ENCODE measurements around the gene DSG3.

DSG3 gene

DNA sequence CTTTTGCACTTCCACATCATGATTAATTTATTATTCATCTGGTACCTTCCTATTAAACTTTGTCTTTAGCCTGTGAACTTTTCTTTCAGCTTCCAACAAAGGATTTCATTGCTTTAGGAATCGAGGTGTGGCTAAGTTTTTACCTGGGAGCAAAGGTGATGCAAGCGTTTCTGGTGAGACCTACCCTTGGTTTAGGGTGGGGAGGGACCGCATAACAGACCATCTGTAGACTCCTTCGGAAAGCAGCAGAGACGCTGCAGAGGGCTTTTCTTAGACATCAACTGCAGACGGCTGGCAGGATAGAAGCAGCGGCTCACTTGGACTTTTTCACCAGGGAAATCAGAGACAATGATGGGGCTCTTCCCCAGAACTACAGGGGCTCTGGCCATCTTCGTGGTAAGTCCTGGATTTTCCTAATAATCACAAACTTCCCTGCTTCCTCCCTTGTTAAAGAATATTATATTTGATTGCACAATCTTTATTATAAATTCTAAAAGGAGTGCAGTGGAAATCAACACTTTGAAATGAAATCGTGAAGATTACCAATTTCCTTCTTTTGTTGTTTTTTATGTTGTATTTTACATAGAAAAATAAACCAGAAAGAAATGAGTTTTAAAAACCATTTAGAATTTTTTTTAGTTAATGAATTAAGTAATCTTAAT, at the start of gene DSG3:
TSS of gene DSG3 (plus strand) at position 212 of the 662 bp plus-strand sequence. CDS start at position 349, 137 bp downstream.
- in situ Hi-C loops (cut with MboI; ENCODE audit: low sequenced_read_pairs) = no loop called here

GRCh38 chr18:31398191-31398590, 49.4 kb upstream of the DSG3 start:
- in situ Hi-C loops (cut with MboI; ENCODE audit: low sequenced_read_pairs) = no loop called here

- in situ Hi-C loops (cut with MboI; ENCODE audit: low sequenced_read_pairs) = no loop called here
Measured at GRCh38 chr18:31399306-31400032, 48.1 kb upstream of the DSG3 start.

DNA sequence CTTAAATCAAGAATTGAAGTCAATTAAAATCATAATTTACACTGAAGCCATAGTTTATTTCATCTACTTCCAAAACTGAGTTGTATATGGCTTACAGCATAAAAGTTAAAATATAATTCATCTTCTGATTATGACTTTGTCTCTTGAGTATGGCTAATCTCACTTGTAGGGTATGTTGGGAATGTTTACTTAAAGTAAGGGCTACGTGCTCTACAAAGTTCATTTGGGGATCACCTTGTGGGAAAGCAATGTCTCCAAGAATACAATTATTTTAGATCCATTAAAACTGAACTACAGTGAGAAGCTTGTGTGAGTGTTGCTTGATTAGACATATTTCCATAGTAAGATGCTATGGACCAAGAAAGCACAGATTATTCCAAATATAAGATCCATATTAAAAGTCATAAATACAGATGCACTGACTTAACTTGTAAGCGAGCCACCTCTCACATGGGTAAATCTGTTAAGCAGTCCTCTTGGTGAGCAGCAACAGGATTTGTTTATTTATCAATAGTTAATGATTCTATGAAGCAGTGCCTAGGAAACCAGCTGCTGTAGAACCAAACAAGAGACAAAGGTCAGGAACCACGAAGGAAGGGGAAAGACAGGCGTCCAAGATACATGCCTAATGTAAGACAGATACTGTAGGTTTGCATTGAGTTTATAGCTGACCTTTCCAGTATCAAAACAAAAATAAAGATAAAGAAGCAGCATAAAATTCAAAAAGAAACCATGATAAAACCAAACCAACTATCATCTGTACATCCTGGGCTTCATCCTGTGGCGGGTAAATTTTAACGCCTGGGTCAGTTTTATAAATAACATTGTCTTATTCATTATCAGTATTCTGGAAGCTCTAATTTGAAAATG, 46.1 kb upstream of the DSG3 start:
- in situ Hi-C loops (cut with MboI; ENCODE audit: low sequenced_read_pairs) = no loop called here

DNA sequence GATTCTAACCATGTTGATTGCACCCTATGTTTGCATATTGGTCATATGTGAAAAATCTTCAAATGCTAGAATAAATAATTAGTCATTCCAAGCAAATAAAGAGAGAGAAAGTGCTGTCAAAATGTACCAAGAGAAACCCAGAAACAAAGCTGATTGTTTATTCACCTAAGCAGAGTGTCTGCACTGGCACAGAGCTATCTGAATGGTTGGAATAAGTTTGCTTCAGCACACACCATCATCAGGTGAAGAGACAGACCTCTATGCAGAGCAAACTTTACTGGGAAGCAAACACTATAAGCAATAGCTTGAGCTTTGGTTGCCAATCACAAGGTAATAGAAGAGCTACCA, 45.5 kb upstream of the DSG3 start:
- in situ Hi-C loops (cut with MboI; ENCODE audit: low sequenced_read_pairs) = no loop called here

DNA sequence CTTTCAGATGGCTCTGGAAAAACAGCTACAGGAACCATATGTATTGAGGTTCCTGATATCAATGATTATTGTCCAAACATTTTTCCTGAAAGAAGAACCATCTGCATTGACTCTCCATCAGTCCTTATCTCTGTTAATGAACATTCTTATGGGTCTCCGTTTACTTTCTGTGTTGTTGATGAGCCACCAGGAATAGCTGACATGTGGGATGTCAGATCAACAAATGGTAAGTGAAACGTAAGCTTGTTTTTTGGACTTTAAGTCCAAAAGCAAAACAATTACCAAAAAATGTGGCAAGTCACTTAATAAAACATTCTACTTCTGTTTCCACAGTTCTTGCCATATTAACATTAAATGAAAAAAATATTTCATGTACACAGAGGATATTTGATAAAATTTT, 44.1 kb upstream of the DSG3 start:
- in situ Hi-C loops (cut with MboI; ENCODE audit: low sequenced_read_pairs) = no loop called here

- in situ Hi-C loops (cut with MboI; ENCODE audit: low sequenced_read_pairs) = no loop called here
Measured at GRCh38 chr18:31407649-31408048, 39.9 kb upstream of the DSG3 start.

DNA sequence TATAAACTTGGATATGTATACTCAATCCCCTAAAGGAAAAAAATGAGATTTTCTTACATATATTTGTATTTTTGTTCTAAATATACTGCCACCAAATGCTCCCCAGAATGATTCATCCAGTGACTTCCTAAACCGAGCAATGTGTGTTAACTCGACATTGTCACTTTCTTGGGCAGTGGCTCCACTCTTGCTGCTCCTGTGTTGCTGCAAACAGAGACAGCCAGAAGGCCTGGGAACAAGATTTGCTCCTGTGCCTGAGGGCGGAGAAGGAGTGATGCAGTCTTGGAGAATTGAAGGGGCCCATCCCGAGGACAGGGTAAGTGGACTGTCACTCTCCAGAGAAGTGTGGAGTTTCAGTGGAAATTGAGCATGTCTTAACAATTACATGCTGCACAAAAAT, 38.3 kb upstream of the DSG3 start:
- in situ Hi-C loops (cut with MboI; ENCODE audit: low sequenced_read_pairs) = no loop called here

DNA sequence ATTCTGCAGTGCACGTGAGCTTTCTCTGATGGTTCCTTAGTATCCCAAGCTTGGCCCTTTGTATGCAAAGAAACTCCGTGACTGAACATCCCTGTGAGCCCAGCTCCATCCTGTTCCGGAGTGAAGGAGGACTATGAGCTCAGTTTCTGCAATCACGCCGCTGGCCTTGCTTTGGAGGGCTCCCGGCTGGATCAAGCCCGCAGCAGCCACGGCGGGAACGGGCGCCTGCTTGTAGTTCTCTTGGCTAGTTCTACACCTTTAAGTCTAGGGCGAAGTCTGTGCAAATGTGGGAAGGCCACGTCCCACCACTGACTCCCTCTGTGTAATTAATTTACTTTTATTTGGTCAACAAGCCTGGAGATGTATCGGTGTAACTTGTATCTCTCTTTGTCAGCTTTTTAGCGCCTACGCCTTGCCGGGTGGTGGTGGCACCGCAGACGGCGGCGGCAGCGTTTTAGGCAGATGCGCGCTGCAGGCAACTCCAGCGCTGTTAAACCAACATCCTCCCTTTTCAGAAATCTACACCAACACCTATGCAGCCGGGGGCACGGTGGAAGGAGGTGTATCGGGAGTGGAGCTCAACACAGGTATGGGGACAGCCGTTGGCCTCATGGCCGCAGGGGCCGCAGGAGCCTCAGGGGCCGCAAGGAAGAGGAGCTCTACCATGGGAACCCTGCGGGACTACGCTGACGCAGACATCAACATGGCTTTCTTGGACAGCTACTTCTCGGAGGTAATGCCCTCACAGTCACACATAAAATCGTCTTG, 36.6 kb upstream of the DSG3 start:
- in situ Hi-C loops (cut with MboI; ENCODE audit: low sequenced_read_pairs) = no loop called here

GRCh38 chr18:31413137-31413536, 34.4 kb upstream of the DSG3 start:
- in situ Hi-C loops (cut with MboI; ENCODE audit: low sequenced_read_pairs) = no loop called here

DNA sequence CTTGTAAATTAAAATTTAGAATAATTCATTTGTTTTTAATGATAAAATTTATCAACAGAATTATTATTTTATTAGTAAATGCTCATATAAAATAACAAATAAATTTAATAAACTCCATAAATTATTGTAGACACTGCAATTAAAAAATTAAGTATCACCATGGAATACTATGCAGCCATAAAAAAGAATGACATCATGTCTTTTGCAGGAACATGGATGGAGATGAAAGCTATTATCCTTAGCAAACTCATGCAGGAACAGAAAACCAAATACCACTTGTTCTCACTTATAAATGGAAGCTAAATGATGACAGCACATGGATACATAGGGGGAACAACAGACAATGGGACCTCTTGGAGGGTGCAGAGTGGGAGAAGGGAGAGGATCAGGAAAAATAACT, 29.7 kb upstream of the DSG3 start:
- in situ Hi-C loops (cut with MboI; ENCODE audit: low sequenced_read_pairs) = no loop called here

GRCh38 chr18:31419457-31419932, 28.0 kb upstream of the DSG3 start:
- in situ Hi-C loops (cut with MboI; ENCODE audit: low sequenced_read_pairs) = no loop called here

GRCh38 chr18:31420032-31420431, 27.5 kb upstream of the DSG3 start:
- in situ Hi-C loops (cut with MboI; ENCODE audit: low sequenced_read_pairs) = no loop called here

- in situ Hi-C loops (cut with MboI; ENCODE audit: low sequenced_read_pairs) = no loop called here
Measured at GRCh38 chr18:31420524-31420923, 27.0 kb upstream of the DSG3 start.

DNA sequence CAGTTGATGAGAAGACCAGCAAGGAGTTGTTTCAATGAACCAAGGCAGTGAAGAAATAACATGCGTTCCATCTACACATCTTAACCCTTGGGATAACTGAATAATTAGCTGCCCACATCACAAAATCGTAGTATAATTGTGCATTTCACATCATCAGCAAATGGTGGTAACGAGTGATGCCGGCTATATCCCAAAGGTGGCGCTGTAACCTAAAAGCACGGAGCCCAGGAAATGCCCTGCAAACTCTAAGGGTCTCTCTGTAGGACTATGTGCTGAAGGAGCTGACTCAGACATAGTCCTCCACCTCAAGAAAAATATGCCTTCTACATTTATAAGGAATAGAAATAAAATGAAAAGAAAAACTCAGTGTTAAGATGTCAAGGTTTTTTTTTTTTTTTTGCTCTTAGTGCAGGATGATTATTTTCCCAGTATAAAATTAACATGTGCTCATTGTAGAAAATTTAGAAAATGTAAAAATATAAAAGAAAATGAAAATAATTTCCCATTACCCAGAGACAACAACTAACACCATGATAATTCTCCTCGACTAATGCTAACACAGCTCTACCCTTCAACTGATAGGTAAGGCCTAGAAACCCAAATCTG, 23.1 kb upstream of the DSG3 start:
- in situ Hi-C loops (cut with MboI; ENCODE audit: low sequenced_read_pairs) = no loop called here

DNA sequence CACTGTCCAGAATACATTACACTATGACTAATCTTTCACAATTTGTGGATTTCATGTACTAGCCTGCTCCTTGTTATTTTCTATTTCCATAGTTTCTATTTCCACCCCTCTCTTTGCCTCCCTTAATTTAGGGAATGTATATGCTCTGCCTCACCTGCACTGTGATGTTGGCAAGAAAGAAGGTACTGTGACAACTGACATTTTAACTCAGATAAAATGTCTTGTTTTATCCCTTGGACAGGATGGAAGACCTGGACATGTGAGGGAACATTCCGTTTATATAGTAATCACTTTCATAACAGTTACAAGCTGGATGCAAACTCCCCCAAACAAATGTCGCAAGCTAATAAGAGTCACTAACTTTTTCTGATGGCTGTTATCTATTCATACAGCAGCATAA, 21.5 kb upstream of the DSG3 start:
- in situ Hi-C loops (cut with MboI; ENCODE audit: low sequenced_read_pairs) = no loop called here

DNA sequence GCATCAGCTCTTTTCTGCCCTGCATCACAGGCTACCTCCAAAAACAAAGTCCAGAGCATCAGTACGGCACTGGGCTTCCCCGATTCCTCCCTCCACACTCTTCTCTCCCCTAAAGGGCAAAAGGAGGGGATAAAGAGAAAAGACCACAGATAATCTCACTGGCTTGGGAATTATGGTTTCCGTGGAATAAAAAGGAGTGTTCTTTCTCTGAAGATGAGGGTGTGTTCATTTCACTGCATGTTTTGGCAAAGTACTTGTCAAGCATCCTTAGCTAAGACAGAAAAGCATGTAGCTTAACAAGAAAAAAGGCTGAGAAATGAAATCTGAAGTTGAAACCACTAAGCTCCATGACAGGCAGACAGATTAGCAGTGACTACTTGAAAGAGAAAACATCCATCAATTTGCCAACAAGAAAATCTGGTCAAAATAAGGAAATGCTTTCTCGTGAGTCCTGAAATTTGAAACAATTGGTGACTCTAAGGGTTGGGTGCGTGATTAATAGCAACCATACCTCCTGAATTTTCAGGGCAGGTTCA, 20.6 kb upstream of the DSG3 start:
- in situ Hi-C loops (cut with MboI; ENCODE audit: low sequenced_read_pairs) = no loop called here

DNA sequence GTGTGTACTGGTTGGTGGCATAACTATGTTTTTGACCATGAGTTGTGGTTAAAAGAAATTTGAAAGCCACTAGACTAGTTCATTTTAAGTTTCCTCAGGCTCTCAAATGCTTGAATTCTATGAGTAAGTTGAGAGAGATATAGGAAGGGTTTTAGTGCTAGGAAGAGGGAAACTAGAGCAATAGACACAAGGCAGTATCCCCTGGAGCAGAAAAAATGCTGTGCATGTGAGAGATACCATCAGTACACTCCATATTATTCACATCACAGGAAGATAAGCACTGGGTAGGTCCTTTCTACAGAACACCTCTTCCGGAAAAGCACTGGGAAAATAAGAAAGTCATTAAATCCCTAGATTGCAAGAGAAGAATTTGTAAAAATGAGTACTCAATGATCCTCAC, 19.3 kb upstream of the DSG3 start:
- in situ Hi-C loops (cut with MboI; ENCODE audit: low sequenced_read_pairs) = no loop called here

DNA sequence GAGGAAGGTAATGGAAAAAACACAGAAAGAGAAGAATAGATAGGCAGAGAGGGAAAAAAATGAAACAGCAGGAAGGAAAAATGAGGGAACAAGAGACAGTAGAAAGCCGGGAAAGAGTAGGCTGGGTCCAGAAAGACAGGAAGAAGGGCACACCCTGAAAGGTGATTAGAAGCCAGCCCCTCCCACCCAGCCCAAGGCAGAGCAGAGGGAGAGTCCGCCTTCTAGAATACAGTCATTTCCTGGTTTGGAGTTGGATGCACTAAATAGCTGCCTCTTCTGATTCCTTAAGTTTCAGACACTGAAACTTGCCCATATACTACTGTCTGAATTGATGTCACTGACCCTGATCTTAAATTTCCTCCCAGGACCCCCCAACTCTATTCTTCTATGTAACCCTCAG, 17.9 kb upstream of the DSG3 start:
- in situ Hi-C loops (cut with MboI; ENCODE audit: low sequenced_read_pairs) = no loop called here

DNA sequence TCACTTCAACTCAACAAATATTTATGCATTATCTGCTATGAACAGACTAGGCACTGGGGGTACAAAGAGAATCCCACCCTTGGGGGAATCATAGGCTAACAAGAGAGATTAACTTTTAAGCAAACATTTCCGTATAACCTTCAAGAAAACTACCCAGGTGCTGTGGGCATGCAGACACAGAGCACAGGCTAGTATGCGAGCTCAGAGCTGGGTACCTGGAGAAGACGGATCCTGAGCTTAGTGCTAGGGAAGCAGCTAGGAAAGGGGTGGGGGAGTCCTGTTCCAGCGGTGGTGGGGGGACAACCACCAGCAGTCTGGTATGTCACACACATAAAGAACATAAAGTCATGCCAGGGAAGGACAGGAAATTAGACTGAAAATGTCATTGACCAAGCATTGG, 17.5 kb upstream of the DSG3 start:
- in situ Hi-C loops (cut with MboI; ENCODE audit: low sequenced_read_pairs) = no loop called here
